NCI-H2196 treated with DMSO at 0.1 percent for 48 hours (cell line): Measurements from ENCODE around the gene NFKBIA.
A peak's percentile ranks its signal among the peaks of the same experiment; 100 is the strongest.
"Not testable (repeated sequence)": the region's sequence is repeated elsewhere in the genome, so short reads cannot be mapped to it uniquely, and the experiment has no call there.

Source experiments
- DNase-seq: peaks from one replicate; lab custom pipeline; 2025; ENCODE audit not compliant: unreplicated experiment; lab: John Stamatoyannopoulos, UW

The NFKBIA gene, protein sequence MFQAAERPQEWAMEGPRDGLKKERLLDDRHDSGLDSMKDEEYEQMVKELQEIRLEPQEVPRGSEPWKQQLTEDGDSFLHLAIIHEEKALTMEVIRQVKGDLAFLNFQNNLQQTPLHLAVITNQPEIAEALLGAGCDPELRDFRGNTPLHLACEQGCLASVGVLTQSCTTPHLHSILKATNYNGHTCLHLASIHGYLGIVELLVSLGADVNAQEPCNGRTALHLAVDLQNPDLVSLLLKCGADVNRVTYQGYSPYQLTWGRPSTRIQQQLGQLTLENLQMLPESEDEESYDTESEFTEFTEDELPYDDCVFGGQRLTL

DNA sequence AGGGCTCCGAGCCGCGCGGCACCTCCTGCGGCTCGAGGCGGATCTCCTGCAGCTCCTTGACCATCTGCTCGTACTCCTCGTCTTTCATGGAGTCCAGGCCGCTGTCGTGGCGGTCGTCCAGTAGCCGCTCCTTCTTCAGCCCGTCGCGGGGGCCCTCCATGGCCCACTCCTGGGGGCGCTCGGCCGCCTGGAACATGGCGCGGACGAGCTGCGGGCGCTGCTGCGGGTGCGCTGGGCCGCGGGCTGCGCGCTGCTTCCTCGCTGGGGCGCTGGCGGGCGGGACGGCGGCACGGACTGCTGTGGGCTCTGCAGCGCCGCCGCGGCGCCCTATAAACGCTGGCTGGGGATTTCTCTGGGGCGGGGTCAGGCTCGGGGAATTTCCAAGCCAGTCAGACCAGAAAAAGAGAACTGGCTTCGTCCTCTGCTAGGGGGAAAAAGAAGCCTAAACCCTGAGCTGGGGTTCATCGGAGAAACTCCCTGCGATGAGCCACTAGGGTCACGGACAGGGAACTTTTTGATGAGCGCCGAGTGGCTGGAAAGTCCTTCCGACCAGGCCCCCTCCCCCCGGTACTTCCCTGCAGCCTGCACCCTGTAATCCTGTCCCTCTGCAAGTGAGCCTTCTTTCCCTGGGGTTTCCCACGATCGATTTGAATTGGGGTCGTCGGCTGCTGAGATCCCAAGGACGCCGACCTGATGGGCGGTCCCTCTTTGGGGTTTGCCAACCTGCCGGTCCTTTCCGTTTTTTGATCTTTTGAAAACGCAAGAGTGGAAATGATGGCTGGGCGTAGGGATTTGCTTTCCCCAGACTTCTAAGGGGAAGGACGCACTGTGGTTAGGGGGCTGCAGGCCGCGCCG lies at the start of gene NFKBIA:
TSS of gene NFKBIA (minus strand) at position 301 of the 855 bp plus-strand sequence. CDS start at position 196, 105 bp downstream.
- peak; percentile 72 for DNase-seq

DNA sequence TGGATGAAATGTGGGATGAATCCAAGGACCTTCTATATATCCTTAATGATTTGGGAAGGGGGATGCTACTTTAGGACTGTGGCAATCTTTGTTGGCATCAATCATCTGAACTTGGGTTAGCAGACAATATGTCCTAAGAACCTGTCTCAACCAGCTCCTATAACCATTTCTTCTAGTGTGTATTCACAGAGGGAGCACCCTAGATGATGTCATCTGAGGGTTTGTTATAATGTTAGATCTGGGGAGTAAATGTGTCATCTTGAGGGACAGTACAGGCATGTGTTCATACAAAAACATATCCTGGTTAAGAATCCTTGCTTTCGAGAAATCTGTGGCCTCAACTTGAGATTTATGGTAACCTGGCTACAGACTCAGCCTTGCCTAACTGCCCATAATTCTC lies 41.9 kb upstream of the NFKBIA start:
- no peak for DNase-seq

DNA sequence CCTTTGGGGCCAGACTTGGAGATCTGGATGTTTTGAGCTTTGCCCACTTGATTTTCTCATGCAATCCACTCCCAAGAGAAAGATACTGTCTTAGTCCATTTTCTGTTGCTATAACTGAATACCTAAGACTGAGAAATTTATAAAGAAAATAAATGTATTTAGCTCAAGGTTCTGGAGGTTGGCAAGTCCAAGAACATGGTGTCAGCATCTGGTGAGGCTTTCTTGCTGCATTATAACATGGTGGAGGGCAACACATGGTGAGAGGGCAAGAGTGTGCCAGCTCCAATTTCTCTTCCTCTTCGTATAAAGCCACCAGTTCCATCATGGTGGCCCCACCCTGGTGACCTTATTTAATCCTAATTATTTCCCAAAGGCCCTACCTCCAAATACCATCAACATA lies 39.6 kb upstream of the NFKBIA start:
- no peak for DNase-seq

DNA sequence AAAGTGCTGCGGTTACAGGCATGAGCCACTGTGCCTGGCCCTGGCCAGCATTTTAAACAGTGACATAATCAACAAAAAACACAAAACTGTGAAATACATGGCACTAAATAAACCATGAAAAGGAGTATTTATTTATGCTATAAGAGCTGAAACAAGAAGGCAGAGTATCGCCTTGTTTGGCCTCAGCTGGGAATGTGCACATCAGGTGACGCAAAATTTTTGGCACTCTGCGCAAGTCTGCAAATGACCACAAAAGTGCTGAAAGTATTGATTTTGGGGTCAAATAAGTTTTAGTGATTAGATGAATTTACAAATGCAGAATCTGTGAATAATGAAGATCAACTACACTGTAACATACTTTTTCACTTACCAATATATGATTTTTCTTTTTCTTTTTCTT lies 36.6 kb upstream of the NFKBIA start:
- no peak for DNase-seq

DNA sequence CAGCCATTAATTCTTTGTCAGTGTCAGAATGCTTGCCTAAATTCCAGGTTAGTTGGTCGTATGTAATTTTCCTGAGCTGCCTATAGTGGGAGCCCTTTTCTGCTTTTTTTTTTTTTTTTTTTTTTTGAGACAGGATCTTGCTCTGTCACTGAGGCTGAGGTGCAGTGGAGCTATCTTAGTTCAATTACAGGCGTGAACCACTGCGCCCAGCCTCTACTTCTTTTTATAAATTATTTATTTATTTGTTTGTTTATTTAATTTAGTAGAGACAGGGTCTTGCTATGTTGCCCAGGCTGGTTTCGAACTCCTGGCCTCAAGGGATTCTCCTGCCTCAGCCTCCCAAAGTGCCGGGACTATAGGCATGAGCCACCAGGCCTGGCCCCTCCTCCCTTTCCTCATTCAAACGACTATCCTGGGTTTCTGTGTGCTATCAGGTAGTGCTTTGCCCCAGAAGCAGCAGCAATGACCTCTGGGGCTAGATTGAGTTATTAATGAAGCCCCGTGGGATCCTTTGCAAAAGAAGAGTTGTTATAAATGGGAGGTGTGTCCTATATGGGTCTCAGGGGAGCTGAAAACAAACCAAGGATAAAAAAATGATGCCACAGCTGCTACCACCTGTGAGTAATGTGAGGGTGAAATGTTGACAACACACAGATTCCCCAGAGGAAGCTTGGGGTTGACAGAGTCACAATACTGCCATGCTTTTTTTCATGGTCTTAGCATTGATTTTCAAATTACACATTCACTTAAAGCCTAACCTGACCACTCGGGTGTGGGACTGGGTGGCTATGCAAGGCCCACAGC lies 34.6 kb upstream of the NFKBIA start:
- DNase-seq, result no peak

DNA sequence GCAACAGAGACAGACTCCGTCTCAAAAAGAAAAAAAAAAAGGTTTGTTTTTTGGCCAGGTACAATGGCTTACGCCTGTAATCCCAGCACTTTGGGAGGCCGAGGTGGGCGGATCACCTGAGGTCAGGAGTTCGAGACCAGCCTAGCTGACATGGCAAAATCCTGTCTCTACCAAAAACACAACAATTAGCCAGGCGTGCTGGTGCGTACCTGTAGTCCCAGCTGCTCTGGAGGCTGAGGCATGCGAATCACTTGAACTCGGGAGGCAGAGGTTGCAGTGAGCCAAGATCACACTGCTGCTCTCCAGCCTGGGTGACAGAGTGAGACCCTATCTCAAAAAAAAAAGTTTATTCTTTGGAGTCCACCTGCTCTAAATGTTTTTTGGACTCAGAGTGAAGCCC lies 33.9 kb upstream of the NFKBIA start:
- DNase-seq, result not testable (repeated sequence)

DNA sequence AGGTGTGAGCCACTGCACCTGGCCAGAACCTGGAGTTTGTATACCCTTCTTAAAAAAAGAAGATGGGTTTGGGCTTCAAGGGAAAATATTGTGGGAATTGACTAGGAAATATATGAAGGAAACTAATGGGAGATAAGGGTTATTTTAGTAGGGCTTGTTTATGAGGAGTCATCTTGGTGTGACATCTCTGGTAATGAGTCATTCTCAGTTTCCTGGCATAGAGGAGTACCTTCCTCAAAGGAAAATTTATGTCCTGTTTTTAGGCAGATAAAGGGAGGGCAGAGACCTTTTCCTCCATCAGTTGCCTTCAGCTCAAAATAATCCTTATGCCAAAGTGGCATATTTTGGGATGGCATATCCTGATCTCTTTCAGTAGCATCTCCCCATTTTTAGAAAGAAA lies 30.6 kb upstream of the NFKBIA start:
- DNase-seq, result no peak

DNA sequence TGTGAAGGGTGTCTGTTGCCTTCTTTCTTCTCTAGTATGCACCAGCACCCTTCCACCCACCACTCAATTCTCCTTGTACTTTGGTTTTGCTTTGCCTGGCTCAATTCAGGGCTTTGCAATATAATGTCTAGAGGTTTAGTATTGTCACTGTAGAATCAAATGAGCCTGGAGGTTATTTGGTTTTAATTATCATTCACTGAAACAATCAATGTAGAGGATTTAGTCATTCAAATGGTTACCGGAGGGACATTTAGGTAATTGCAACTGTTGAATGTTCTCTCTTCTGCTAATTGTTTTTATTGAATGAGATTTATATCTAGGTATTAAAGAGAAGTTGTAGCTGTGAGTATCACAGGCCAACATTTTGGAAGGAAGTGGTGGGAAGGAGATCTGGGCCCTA lies 29.3 kb upstream of the NFKBIA start:
- no peak for DNase-seq

DNA sequence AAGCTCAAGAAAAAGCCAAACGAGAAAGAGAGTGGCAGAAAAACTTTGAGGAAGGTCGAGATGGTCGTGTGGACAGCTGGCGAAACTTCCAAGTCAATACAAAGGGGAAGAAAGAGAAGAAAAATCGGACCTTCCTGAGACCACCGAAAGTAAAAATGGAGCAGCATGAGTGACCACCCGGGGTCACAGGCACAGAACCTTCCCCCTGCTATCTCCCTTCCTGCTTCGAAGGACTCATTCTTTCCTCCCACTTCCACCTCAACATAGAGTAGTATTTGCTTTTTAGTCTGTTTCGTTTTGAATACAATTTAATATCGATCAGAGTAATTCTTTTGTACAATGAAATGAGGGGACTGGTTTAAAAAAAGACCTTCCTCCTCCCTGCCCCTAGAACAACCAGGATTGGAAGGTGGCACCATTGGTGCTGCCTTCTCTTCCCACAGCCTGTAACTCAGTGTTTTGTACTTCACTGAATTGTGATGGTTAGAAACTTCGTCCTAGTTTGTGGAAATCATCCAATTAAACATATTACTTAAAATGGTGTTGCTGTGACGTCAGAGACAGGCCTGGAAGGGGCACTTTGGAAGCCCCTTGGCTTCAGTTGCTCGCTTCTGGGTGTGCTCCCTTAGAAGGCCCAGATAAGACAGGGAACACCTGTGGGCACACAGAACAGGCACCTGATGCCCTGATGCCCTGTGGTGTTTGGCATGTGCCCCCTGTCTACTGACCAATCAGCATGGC lies 26.1 kb upstream of the NFKBIA start:
- DNase-seq, result no peak

DNA sequence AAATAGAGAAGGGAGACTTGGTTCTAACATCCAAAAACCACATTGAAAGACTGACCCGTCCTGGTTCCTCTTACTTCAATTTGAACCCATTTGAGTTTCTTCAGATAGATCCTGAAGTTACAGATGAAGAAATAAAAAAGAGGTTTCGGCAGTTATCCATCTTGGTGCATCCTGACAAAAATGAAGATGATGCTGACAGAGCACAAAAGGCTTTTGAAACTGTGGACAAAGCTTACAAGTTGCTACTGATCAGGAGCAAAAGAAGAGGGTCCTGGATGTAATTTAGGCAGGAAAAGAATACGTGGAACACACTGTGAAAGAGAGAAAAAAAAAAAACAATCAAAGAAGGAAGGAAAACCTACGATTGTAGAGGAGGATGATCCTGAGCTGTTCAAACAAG lies 25.4 kb upstream of the NFKBIA start:
- no peak for DNase-seq

DNA sequence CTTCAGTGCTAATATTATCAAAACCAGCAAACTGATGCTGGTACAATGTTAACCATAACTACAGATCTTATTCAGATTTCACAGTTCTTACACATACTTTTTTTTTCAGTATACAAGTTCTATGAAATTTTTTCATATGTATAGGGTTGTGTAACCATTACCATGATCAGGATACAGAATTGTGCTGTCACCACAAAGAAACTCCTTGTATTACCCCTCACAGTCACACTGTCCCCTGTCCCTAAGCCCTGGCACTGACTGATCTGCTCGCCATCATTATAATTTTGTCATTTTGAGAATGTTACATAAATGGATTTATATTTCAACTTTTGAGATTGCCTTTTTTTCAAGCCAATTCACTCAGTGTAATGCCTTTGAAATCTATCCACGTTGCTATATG lies 21.3 kb upstream of the NFKBIA start:
- no peak for DNase-seq

DNA sequence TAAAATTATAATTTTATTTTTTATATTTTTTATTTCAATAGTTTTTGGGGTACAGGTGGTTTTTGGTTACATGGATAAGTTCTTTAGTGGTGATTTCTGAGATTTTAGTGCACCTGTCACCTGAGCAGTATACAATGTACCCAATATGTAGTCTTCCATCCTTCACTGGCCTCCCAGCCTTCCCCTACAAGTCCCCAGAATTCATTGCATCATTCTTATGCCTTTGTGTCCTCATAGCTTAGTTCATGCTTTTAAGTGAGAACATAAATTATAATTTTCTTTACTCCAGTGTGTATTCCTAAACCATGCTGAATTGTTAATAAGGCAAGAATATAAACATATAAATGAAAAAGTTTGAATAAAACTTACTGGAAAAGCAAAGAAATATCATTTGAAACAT lies 19.1 kb upstream of the NFKBIA start:
- no peak for DNase-seq

DNA sequence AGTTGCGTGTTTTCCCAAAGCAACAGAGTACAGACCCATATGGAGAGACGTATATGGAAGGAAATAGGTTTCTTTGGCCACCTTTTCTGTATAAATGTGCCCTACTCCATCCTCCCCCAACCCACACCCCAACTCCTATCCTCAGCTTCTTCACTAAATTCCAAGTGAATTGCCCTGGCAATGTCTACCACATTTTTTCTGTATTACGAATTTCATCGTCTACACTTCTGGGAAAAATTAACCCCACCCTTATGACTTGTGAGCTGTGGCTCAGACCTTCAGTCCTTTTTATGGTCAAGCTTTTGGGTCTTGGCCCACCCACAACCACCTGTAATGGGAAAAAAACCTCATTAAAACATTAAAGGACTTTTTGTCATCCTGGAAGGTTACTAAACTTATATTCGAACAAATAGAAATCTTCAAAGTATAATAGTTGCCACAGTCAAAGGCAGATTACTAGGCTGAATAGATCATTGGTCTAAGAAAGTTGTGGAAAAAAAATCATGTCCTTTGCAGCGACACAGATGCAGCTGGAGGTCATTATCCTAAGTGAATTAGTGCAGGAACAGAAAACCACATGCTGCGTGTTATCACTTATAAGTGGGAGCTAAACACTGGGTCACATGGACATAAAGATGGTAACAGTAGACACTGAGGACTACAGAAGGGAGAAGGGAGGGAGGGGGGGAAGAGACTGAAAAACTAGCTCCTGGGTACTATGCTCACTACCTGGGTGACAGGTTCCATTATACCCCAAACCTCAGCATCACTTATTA lies 15.7 kb upstream of the NFKBIA start:
- DNase-seq, result no peak

DNA sequence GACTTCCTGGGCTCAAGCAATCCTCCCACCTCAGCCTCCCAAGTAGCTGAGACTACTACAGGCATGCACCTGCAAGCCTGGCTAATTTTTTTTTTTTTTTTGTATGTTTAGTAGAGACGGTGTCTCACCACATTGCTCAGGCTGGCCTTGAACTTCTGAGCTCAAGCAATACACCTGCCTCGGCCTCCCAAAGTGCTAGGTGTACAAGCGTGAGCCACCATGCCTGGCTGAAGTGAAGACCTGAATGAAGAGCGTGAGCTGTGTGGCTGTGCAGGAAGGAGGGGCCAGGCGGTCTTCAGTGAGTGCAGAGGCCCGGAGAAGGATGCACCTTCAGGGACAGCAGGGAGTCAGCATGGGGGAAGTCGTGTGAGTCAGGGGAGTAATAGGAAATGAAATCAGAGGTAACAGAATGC lies 14.9 kb upstream of the NFKBIA start:
- no peak for DNase-seq

DNA sequence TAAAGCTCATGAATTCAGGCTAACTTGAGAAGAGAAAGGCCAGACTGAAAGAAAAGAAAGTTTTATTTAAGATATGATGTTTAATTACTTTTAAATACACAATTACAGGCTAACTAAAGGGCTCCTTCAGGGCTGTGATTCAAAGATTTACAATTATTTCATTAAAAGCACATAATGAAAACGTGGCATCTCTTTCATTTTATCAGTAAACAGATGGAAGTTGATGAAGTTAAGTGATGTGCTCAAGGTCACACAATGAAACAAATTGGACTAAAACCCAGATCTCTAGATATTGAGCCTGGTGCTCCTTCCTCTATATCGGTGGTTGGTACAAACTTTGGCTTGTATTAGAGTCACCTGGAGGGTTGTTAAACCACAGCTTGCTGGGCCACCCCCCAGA lies 13.5 kb upstream of the NFKBIA start:
- no peak for DNase-seq

DNA sequence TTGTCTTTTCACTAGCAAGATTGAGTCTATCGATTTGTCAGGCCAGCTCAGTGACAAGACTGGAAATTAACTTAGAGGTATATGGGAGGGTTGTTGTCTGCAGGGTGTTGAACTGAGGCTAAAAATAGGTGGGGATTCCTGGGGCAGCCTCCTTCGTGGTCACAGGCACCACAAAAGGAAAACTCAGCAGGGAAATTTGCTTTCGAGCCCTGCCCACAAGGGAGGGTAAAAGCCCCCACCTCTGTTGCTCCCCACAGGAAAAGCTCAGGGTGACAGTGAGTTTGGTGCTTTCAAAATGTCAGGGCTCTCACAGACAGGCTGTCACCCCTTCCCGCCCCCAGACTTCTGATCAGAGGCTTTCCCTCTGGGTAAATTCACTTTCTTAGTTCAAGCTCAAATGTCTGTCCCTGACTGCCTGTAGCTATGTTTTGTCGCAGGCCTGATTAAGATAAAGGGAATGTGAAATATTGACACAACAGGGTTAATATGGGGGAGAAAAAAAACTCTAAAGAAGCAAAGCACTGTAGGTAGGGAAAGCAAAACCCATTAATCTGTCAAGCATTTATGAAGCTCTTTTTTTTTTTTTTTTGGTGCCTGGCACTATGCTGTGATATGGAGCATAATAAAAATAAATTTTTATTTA lies 11.7 kb upstream of the NFKBIA start:
- DNase-seq, result no peak

DNA sequence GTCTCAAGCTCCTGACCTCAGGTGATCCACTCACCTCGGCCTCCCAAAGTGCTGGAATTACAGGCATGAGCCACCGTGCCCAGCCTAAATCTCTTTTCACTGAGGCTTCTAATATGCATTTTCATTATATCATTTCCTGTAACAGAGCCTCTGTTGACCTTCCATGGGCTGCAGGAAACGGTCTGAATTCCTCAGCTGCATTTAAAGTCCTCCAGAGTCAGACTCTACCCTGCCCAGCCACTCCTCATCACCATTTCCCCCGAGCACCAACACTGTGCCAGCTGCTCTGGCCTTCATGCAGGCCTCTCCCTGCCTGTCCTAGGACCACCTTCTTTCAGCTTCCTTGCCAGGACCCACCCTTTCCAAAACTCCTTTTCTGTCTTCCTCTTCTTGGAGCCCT lies 9.8 kb upstream of the NFKBIA start:
- DNase-seq, result no peak

DNA sequence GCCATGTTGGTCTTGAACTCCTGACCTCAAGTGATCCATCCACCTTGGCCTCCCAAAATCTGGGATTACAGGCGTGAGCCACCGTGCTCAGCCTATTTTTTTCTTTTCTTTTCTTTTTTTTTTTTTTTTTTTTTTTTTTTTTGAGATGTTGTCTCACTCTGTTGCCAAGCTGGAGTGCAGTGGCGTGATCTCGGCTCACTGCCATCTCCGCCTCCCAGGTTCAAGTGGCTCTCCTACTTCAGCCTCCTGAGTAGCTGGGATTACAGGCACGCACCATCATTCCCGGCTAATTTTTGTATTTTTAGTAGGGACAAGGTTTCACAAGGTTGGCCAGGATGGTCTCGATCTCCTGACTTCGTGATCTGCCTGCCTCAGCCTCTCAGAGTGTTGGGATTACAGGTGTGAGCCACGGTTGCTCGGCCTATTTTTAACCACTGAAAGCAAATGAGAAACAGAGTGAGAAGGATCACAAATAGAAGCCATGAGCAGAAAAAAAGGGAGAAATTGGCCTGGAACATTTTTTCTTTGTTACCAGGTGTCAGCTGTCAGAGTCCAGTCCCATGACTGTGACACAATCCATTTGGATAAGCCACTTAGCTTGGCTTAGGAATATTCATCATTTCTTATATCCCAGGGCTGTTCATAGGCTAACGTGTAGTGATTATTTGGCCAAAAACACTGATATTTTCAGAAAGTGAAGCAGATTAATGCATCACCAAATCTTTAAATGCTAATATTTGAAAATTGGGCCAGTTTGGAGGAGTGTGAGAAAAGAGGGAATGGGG lies 7.9 kb upstream of the NFKBIA start:
- no peak for DNase-seq

DNA sequence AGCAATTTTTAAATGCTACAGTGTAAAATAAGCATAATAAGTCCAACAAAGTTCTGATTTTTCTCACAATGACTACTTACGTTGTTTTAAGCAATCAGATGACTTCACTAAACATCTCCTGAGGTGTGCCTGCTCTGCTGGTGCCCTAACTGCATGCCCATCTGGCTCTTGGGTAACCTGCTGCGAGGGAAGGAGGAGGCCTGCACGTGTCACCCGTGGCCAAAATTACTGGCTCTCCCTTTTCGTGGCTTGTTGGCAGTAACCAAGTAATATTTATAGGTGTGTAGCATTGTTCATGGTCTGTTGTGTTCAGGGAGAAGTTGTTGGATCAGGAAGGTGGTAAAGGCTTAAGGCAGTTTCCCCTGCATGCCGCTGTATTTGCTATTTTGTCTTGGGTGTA lies 6.3 kb upstream of the NFKBIA start:
- DNase-seq, result no peak
